Measurements from ENCODE around the gene PLEKHG4. TPM values are rescaled to one million over a fixed set of nuclear protein-coding genes. Genes with fewer than 3 reads are reported as not detected.

PLEKHG4 gene
- polyA plus RNA-seq, 1 donor from 2014 or later = 0.28 TPM

GRCh38 chr16:67248401-67249177 lies 30.7 kb upstream of the PLEKHG4 start, which contains the start of gene SLC9A5:
Gene SLC9A5 (plus strand): TSS chr16:67248979. CDS start chr16:67249015, 36 bp downstream.
- Histone ChIP-seq H3F3A (ENCODE audit: insufficient read depth, low read length, poor library complexity, severe bottlenecking) (no peaks in the 10 kb centered on the region), H3K36me3 (ENCODE audit: insufficient read depth, low read length) (no peaks in the 10 kb centered on the region), H4K20me1 (ENCODE audit: insufficient read depth) (no peaks in the 10 kb centered on the region), H3K27ac (ENCODE audit: low read length) (no peak within 1 kb of the TSS), H3K79me2 (replicated peaks; ENCODE audit: insufficient read depth, low read length) (no peaks in the 10 kb centered on the region), H3K9me3 (ENCODE audit: low read length) (no peaks in the 10 kb centered on the region), H3K9ac (ENCODE audit: low read length) (peak within 1 kb of the TSS; percentile 59), H2AFZ (ENCODE audit: low read depth, low read length) (peak within 1 kb of the TSS; percentile 45), H3K9me2 (ENCODE audit: insufficient read depth, low read length) (no peaks in the 10 kb centered on the region), H3K4me2 (ENCODE audit: low read length) (peak within 1 kb of the TSS; percentile 73), H3K4me3 (ENCODE audit: low read length) (peak within 1 kb of the TSS; percentile 70), H3K27me3 (ENCODE audit: insufficient read depth, low read depth, low read length) (peaks cover 49% of the 10 kb centered on the region)
- TF ChIP-seq TAF1 (IDR thresholded peaks at IDR 0.05; ENCODE audit: low read depth) (no peak), EZH2 (IDR thresholded peaks at IDR 0.05; ENCODE audit: borderline replicate concordance, insufficient read depth, low read length, poor library complexity, severe bottlenecking) (no peak), POLR2AphosphoS5 (IDR thresholded peaks at IDR 0.05) (no peak), EP300 (conservative IDR thresholded peaks at IDR 0.05; ENCODE audit: poor library complexity, severe bottlenecking) (no peak), REST (IDR thresholded peaks at IDR 0.05; ENCODE audit: borderline replicate concordance) (no peak), MXI1 (conservative IDR thresholded peaks at IDR 0.05; ENCODE audit: poor library complexity, severe bottlenecking) (peak; percentile 17), SMC3 (conservative IDR thresholded peaks at IDR 0.05; ENCODE audit: poor library complexity) (peak; percentile 16), RAD21 (conservative IDR thresholded peaks at IDR 0.05) (no peak)
- TF ChIP-seq, protein P1, sequence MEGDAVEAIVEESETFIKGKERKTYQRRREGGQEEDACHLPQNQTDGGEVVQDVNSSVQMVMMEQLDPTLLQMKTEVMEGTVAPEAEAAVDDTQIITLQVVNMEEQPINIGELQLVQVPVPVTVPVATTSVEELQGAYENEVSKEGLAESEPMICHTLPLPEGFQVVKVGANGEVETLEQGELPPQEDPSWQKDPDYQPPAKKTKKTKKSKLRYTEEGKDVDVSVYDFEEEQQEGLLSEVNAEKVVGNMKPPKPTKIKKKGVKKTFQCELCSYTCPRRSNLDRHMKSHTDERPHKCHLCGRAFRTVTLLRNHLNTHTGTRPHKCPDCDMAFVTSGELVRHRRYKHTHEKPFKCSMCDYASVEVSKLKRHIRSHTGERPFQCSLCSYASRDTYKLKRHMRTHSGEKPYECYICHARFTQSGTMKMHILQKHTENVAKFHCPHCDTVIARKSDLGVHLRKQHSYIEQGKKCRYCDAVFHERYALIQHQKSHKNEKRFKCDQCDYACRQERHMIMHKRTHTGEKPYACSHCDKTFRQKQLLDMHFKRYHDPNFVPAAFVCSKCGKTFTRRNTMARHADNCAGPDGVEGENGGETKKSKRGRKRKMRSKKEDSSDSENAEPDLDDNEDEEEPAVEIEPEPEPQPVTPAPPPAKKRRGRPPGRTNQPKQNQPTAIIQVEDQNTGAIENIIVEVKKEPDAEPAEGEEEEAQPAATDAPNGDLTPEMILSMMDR (IDR thresholded peaks at IDR 0.05; ENCODE audit: poor library complexity, severe bottlenecking) = peak; percentile 53

DNA sequence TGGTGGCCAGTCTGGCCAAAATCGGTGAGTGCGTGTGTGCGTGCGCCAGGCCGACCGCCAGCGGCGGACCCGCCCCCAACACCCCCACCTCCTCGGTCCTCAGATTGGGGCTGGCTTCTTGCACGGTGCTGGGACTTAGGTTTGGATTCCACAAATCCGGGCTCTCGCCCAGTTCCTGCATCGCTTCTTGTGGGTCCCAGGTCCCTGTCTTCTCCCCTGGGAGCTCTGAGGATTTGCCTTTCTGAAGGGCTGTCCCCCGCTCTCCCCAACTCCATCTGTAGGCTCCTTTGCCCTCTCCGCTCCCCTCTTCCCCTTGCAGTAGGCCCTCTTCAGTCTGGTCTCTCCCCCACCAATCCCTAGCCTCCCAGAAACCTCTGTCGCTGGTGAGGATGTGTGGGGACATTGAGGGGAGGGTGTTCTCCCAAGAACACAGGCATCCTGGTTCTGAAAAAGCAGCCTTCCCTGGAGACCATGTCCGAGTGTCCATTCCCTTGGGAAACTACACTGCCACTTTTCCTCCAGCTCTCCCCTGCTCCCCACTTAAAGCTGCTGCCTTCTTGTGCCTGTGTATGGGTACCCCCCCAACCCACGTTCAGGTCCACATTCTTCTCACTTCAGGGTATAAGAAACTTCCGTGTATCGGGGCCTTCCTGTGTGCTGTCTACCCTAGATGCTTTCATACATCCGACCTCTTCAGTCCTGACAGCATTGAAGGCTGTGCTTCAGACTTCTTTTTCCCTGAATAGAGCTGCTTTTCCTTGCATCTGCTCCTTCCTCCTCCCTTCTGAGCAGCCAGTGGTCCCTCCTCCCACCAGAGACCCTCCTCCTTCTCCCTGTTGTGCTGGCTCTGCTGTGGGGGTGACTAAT lies 29.9 kb upstream of the PLEKHG4 start:
- Histone ChIP-seq H3K27ac (ENCODE audit: low read length) (no peak overlapping the region), H3K9me2 (ENCODE audit: insufficient read depth, low read length) (no peaks in the 10 kb centered on the region), H4K20me1 (ENCODE audit: insufficient read depth) (no peaks in the 10 kb centered on the region), H2AFZ (ENCODE audit: low read depth, low read length) (no peak overlapping the region), H3K9me3 (ENCODE audit: low read length) (no peaks in the 10 kb centered on the region), H3K4me2 (ENCODE audit: low read length) (peak overlapping the region; percentile 59), H3F3A (ENCODE audit: insufficient read depth, low read length, poor library complexity, severe bottlenecking) (no peaks in the 10 kb centered on the region), H3K79me2 (replicated peaks; ENCODE audit: insufficient read depth, low read length) (no peaks in the 10 kb centered on the region), H3K27me3 (ENCODE audit: insufficient read depth, low read depth, low read length) (peaks cover 49% of the 10 kb centered on the region), H3K9ac (ENCODE audit: low read length) (peak overlapping the region; percentile 59), H3K36me3 (ENCODE audit: insufficient read depth, low read length) (no peaks in the 10 kb centered on the region), H3K4me3 (ENCODE audit: low read length) (peak overlapping the region; percentile 70)
- TF ChIP-seq REST (IDR thresholded peaks at IDR 0.05; ENCODE audit: borderline replicate concordance) (no peak), POLR2AphosphoS5 (IDR thresholded peaks at IDR 0.05) (no peak), RAD21 (conservative IDR thresholded peaks at IDR 0.05) (no peak), EP300 (conservative IDR thresholded peaks at IDR 0.05; ENCODE audit: poor library complexity, severe bottlenecking) (no peak), TAF1 (IDR thresholded peaks at IDR 0.05; ENCODE audit: low read depth) (no peak), MXI1 (conservative IDR thresholded peaks at IDR 0.05; ENCODE audit: poor library complexity, severe bottlenecking) (no peak), SMC3 (conservative IDR thresholded peaks at IDR 0.05; ENCODE audit: poor library complexity) (no peak), EZH2 (IDR thresholded peaks at IDR 0.05; ENCODE audit: borderline replicate concordance, insufficient read depth, low read length, poor library complexity, severe bottlenecking) (no peak)
- TF ChIP-seq, protein P1 (IDR thresholded peaks at IDR 0.05; ENCODE audit: poor library complexity, severe bottlenecking) = no peak
